HG03521 (cell line): ENCODE measurements around the gene MAP3K21.

ENCODE experiments used
- ATAC-seq: cut with Tn5 transposase; IDR thresholded peaks from one replicate; pipeline ENCODE4 v1.9.1; 2021; ENCODE audit warnings: mild to moderate bottlenecking, moderate library complexity; ENCODE audit not compliant: unreplicated experiment

Gene MAP3K21

GRCh38 chr1:233327651-233328141 is at the start of gene MAP3K21:
Gene MAP3K21, plus strand, starts transcription at chr1:233327724. Its CDS starts 305 bp downstream, at chr1:233328029.
- peak; percentile 38 for ATAC-seq

- ATAC-seq = no peak
Measured at GRCh38 chr1:233278631-233279030, 48.9 kb upstream of the MAP3K21 start.

GRCh38 chr1:233279971-233280370 is 47.6 kb upstream of the MAP3K21 start:
- no peak for ATAC-seq

- ATAC-seq = peak; percentile 79
Measured at GRCh38 chr1:233281711-233282581, 45.6 kb upstream of the MAP3K21 start.

GRCh38 chr1:233282582-233282886 is 45.0 kb upstream of the MAP3K21 start:
- no peak for ATAC-seq

- no peak for ATAC-seq
Measured at GRCh38 chr1:233289676-233290075, 37.8 kb upstream of the MAP3K21 start.

- no peak for ATAC-seq
Measured at GRCh38 chr1:233290396-233291034, 37.0 kb upstream of the MAP3K21 start.

- no peak for ATAC-seq
Measured at GRCh38 chr1:233293556-233294446, 33.7 kb upstream of the MAP3K21 start.

GRCh38 chr1:233294913-233295236 is 32.6 kb upstream of the MAP3K21 start:
- ATAC-seq = peak; percentile 26

GRCh38 chr1:233295237-233295974 is 32.1 kb upstream of the MAP3K21 start, which contains the start of gene PCNX2:
Gene PCNX2, minus strand, starts transcription at chr1:233295725. Its CDS starts 247 bp downstream, at chr1:233295478.
- ATAC-seq = peak; percentile 88

- ATAC-seq = no peak
Measured at GRCh38 chr1:233295975-233296322, 31.6 kb upstream of the MAP3K21 start.

GRCh38 chr1:233299450-233299849 is 28.1 kb upstream of the MAP3K21 start:
- no peak for ATAC-seq

GRCh38 chr1:233300326-233300725 is 27.2 kb upstream of the MAP3K21 start:
- ATAC-seq = no peak

GRCh38 chr1:233304489-233305102 is 22.9 kb upstream of the MAP3K21 start:
- ATAC-seq = no peak

- ATAC-seq = no peak
Measured at GRCh38 chr1:233313434-233314155, 13.9 kb upstream of the MAP3K21 start.

- no peak for ATAC-seq
Measured at GRCh38 chr1:233315718-233316301, 11.7 kb upstream of the MAP3K21 start.

GRCh38 chr1:233316473-233316872 is 11.1 kb upstream of the MAP3K21 start:
- no peak for ATAC-seq

GRCh38 chr1:233319272-233319671 is 8.3 kb upstream of the MAP3K21 start:
- ATAC-seq = no peak

GRCh38 chr1:233320023-233320422 is 7.5 kb upstream of the MAP3K21 start:
- ATAC-seq = no peak
